ENCODE data around the gene HPN.
A peak's percentile ranks its signal among the peaks of the same experiment; 100 is the strongest.
"Not testable (repeated sequence)": the region's sequence is repeated elsewhere in the genome, so short reads cannot be mapped to it uniquely, and the experiment has no call there.

HPN gene

GRCh38 chr19:35088131-35088913 lies 46.8 kb downstream of the HPN start:
- no peak for DNase-seq

GRCh38 chr19:35089554-35089953 lies 48.0 kb downstream of the HPN start:
- DNase-seq: no peak

- no peak for DNase-seq
Observed at GRCh38 chr19:35090160-35090505, 48.6 kb downstream of the HPN start.

GRCh38 chr19:35090506-35091214 lies 49.1 kb downstream of the HPN start:
- peak; percentile 9 to 14 for DNase-seq

GRCh38 chr19:35093430-35093829 lies 51.9 kb downstream of the HPN start:
- no peak for DNase-seq

GRCh38 chr19:35093941-35094647 lies 52.6 kb downstream of the HPN start:
- no peak for DNase-seq

- DNase-seq: no peak
Observed at GRCh38 chr19:35094656-35095055, 53.1 kb downstream of the HPN start.

GRCh38 chr19:35095667-35096368 lies 54.3 kb downstream of the HPN start:
- no peak for DNase-seq

GRCh38 chr19:35098413-35099049 lies 57.0 kb downstream of the HPN start:
- DNase-seq: no peak

- DNase-seq: no peak
Observed at GRCh38 chr19:35099155-35099896, 57.8 kb downstream of the HPN start.

GRCh38 chr19:35099897-35100275 lies 58.4 kb downstream of the HPN start:
- no peak for DNase-seq

- DNase-seq: no peak
Observed at GRCh38 chr19:35100588-35101533, 59.3 kb downstream of the HPN start.

- not testable (repeated sequence) for DNase-seq
Observed at GRCh38 chr19:35101949-35102348, 60.4 kb downstream of the HPN start.

- DNase-seq: not testable (repeated sequence)
Observed at GRCh38 chr19:35103614-35104013, 62.1 kb downstream of the HPN start.

- DNase-seq: no peak
Observed at GRCh38 chr19:35104361-35104760, 62.8 kb downstream of the HPN start.

GRCh38 chr19:35105047-35105410 lies 63.5 kb downstream of the HPN start:
- DNase-seq: no peak

- no peak for DNase-seq
Observed at GRCh38 chr19:35105411-35106290, 64.1 kb downstream of the HPN start.

GRCh38 chr19:35106291-35106583 lies 64.7 kb downstream of the HPN start:
- DNase-seq: no peak

GRCh38 chr19:35106898-35107541 lies 65.5 kb downstream of the HPN start:
- DNase-seq: no peak

- DNase-seq: no peak
Observed at GRCh38 chr19:35107545-35107944, 66.0 kb downstream of the HPN start.

Data from stimulated activated CD4-positive, alpha-beta T cell treated with anti-CD3 and anti-CD28 coated beads, Interleukin-4, amount 100 ng/mL, for 4 hours (primary cell).